ENCODE measurements around the gene TAOK1. TPM values are rescaled to one million over a fixed set of nuclear protein-coding genes. Genes with fewer than 3 reads are reported as not detected.
"Not testable (repeated sequence)": the region's sequence is repeated elsewhere in the genome, so short reads cannot be mapped to it uniquely, and the experiment has no call there.

Gene TAOK1
- total RNA-seq, 1 donor from 2014 or later: 101 TPM

- DNase-seq (ENCODE audit: low read depth): peak; percentile 53
Measured at GRCh38 chr17:29444589-29444988, 54.4 kb downstream of the TAOK1 start.

DNA sequence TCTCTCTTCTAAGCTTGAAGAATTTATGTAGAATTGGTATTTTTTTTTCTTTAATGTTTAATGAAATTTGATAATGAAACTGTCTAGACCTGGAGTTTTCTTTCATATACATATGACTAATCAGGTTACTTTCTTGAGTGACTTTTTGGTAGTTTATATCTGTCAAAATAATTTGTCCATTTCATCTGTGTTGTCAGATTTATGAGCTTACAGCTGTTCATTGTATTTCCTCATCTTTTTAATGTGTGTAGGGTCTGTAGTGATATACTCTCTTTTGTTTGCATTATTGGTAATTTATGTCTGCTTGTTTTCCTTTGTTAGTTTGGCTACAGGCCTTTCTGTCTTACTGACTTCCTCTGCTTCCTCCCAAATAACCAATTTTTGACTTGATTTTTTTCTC lies 55.7 kb downstream of the TAOK1 start:
- no peak for DNase-seq (ENCODE audit: low read depth)

DNA sequence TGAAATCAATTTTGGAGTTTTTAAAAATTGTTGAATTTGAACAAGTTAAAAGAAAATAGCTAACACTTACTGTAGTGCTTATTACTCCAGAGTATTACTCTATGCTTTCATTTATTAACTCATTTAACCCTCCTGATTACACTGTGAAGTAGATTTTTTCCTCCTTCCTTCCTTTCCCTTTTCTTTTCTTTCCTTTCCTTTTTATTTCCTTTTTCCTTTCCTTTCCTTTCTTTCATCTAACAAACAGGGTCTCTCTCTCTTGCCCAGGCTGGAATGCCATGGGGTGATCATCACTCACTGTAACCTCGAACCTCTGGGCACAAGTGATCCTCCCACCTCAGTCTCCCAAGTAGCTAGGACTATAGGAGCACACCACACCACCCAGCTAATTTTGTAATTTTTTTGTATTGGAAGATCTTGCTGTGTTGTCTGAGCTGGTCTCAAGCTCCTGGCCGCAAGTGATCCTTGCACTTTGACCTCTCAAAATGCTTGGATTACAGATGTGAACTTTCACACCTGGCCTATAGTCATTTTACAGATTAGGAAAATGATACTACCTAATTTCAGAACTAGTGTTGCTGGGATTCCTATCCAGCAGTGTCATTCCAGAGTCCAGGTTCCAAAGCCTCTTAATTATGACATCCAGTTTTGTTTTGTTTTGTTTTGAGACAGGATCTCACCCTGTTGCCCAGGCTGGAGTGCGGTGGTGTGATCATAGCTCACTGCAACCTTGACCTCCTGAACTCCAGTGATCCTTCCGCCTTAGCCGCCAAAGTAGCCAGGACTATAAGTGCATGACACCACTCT lies 59.9 kb downstream of the TAOK1 start:
- DNase-seq (ENCODE audit: low read depth): no peak

- DNase-seq (ENCODE audit: low read depth): no peak
Measured at GRCh38 chr17:29451121-29451742, 61.1 kb downstream of the TAOK1 start.

DNA sequence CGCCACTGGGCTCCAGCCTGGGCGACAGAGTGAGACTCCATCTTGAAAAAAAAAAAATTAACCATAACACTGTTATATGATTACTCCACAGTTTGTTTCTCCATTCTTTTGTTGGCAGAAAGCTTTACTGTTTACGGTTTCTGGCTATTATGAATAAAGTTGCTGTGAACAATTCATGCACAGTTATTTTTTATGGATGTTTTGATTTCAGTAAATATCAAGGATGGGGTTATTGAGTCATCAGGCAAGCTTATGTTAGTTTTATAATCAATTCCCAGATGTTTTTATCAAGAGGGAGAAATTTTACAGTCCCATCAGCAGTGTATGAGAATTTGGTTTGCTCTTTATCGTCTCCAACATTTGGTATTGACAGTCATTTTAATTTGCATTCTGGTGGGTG lies 67.9 kb downstream of the TAOK1 start:
- DNase-seq (ENCODE audit: low read depth): no peak

- no peak for DNase-seq (ENCODE audit: low read depth)
Measured at GRCh38 chr17:29461483-29462206, 71.5 kb downstream of the TAOK1 start.

GRCh38 chr17:29469276-29469675 lies 79.1 kb downstream of the TAOK1 start:
- no peak for DNase-seq (ENCODE audit: low read depth)

DNA sequence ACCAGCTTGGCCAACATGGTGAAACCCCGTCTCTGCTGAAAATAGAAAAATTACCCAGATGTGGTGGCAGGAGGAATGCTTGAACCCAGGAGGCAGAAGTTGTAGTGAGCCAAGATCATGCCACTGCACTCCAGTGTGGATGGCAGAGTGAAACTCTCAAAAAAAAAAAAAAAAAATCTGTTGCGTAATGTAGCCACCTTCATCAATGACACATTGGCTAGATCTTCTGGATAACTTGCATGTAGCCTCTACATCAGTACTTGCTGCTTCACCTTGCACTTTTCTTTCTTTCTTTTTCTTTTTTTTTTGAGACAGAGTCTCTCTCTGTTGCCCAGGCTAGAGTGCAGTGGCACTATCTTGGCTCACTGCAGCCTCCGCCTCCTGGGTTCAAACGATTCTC lies 83.3 kb downstream of the TAOK1 start:
- not testable (repeated sequence) for DNase-seq (ENCODE audit: low read depth)

DNA sequence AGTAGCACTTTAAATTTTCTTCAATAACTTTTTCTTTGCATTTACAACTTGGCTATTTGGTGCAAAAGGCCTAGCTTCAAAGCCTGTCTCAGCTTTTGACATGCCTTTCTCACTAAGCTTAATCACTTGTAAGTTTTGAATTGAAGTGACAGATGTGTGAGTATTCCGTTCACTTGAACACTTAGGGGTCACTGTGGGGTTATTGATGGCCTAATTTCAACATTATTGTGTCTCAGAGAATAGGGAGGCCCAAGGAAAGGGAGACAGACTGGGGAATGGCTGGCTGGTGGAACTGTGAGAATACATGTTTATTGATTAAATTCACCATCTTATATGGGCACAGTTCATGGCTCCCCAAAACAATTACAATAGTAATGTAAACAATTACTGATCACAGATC lies 84.1 kb downstream of the TAOK1 start:
- no peak for DNase-seq (ENCODE audit: low read depth)

DNA sequence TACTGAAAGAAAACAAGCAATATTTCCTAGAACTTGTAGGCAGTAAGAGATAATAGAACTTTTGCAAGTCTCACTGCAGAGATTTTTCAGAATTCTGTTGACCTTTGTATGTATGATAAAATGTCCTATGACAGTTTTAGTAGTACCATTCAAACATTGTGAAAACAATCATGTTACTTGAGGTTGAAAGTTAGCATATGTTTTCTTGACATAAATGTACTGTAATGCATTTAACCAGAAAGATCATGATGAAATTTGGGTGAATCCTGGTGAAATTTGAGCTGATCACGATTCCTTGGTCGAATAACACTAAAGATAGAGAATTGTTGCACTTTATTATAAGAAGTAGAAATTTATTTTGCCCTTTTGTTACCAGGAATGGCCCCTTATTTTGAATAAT lies 85.7 kb downstream of the TAOK1 start:
- no peak for DNase-seq (ENCODE audit: low read depth)

GRCh38 chr17:29480249-29480928 lies 90.2 kb downstream of the TAOK1 start:
- DNase-seq (ENCODE audit: low read depth): not testable (repeated sequence)

DNA sequence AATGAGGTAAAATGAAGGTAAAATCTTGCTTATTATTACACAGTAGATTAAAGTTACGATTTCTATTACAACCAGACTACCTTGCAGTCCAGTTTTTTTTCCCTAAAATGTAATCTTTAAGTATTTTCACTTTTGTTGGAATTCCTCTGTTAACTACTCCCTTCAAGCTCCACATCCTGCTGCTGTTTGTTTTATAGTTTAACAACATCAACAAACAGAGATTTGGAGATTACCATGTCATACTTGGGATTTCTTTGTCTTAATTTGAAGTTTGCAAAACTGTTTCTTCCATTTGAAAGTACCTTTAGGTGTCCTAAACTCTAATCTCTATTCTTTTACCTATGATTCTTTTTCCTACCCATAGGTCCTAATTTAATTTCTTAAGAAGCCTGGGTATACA lies 93.3 kb downstream of the TAOK1 start:
- no peak for DNase-seq (ENCODE audit: low read depth)

DNA sequence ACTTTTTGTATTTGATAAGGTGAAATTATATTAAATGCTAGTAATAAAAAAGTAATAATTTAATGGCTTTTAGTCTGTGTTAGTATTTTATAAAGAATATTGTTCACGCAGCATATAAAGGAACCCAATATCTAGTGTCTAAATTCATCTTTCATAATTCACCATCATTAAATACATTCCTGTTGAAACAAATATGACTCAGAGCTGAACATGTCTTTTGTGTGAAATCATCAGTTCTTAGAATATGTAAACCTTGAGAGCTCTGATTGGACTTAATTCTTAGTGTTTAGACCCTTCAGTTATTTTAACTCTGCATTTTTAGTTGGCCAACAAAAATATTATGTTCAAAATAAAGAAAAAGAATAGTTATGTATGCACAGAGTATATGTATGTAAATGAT lies 104.8 kb downstream of the TAOK1 start:
- no peak for DNase-seq (ENCODE audit: low read depth)

GRCh38 chr17:29504711-29505110 lies 114.5 kb downstream of the TAOK1 start:
- no peak for DNase-seq (ENCODE audit: low read depth)

DNA sequence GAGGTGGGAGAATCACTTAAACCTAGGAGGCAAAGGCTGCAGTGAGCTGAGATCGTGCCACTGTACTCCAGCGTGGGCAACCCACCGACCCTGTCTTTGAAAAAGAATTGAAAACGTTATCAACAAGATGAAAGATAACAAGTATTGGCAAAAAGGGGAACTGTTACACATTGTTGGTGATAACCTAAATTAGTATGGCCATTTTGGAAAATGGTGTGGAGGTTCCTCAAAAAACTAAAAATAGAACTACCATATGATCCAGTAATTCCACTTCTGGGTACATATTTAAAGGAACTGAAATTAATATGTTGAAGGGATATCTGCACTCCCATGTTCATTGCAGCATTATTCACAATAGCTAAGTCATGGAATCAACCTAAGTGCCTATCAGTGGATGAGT lies 115.7 kb downstream of the TAOK1 start:
- DNase-seq (ENCODE audit: low read depth): no peak

DNA sequence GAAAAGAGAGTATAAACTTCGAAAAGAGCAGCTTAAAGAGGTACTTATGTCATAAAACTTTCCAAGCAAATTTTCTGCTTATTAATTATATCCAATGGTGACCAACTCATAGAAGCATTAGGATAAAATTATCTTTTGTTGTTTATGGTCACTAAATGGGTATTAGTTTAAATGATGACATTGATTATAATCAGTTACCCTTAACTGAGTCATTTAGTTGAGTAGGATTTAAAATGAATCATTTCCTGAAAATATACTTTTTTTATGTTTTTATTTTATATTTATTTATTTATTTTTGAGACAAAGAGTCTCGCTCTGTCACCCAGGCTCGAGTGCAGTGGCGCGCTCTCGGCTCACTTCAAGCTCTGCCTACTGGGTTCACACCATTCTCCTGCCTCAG lies 120.8 kb downstream of the TAOK1 start:
- no peak for DNase-seq (ENCODE audit: low read depth)

GRCh38 chr17:29514792-29515191 lies 124.6 kb downstream of the TAOK1 start:
- DNase-seq (ENCODE audit: low read depth): no peak

- DNase-seq (ENCODE audit: low read depth): no peak
Measured at GRCh38 chr17:29518359-29518758, 128.2 kb downstream of the TAOK1 start.

- no peak for DNase-seq (ENCODE audit: low read depth)
Measured at GRCh38 chr17:29524692-29525091, 134.5 kb downstream of the TAOK1 start.

- DNase-seq (ENCODE audit: low read depth): no peak
Measured at GRCh38 chr17:29526322-29526721, 136.2 kb downstream of the TAOK1 start.

- no peak for DNase-seq (ENCODE audit: low read depth)
Measured at GRCh38 chr17:29533976-29534375, 143.8 kb downstream of the TAOK1 start.

GRCh38 chr17:29544066-29544465 lies 153.9 kb downstream of the TAOK1 start:
- no peak for DNase-seq (ENCODE audit: low read depth)

Data from renal cortical epithelial cell (primary cell).